ENCODE data around the gene IRF4.

The IRF4 gene
- 0.53 to 19.8 (median 4.5) reads per million in 18 experiments for total RNA-seq

DNA sequence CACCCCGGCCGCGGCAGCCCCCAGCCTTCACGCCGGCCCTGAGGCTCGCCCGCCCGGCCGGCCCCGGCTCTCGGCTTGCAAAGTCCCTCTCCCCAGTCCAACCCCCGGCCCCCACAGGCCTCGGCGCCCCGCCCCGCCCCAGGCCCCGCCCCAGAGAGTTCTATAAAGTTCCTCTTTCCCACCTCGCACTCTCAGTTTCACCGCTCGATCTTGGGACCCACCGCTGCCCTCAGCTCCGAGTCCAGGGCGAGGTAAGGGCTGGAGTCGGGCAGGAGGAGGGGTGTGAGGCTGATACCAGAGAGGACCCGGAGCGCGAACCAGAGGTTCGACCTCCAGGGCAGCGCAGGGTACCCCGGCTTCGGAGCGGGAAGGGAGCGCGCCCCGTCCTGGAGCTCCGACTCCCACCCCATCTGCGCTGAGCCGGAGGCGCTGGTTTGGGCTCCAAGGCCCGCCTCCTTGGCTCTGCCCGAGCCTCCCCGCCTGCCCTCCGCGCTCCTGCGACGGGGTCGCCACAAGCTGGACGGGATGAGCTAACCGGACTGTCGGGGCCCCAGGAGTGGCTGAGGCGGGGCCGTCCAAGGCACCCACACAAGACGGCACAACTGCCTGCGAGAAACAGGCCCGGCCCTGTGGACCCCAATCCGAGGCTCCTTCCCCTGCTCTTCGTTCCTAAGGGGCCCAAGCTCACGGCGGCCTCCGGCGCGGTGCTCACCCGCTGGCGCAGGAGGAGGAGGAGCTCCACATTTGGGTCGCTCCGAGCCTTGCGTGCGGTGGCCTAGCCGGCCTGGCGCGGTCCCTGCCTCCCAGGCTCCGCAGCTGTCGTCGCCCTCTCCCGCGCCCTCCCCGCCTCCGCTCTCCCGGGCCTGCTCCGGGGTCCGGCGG lies at the start of gene IRF4:
Gene IRF4 (plus strand): TSS at position 194 of the 882 bp plus-strand sequence. CDS start 1,401 bp downstream, outside the sequence.
- peak in 1 of 2 donors; percentile 29 for DNase-seq

DNA sequence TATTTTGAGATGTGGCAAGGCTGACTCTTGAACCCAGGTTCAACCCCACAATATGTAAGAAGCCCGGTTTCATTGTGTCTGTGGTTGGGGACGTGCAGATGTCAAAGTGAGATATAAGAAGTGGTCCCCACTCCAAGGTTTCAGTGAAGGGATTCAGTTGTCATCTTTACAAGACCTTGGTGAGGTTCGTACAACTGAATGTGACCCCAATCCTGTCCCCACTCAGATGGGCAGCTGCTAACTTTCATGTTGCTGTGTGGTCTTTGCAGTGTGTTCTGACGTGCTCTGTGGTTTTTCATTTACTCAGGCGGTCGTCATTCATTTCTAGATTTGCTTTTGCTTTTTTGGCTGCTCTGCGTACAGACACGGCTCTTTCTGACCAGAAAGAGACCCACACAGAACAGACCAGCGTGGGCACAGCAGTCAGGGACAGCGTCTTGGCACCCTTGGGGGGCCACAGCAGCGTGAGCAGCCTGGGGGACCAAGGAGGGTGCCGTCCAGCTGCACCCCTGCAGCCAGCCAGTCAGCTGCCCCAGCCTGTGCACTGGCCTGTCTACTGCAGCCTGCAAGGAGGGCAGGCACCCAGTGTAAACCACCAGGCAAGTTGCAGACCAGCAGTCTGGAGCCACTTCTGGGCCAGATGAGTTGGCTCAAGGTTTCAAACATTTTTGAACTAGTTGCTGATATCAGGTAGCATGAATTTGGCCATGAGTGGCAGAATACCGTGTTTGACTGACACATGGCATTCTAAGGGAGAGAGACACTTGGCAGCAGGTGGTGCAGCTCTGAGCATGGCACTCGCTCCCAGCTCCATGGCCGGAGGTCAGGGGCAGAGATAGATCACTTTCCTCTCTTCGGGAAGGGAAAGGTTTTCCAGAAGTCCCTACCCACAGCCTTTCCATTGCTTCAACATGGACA lies 49.4 kb upstream of the IRF4 start:
- DNase-seq, result no peak

DNA sequence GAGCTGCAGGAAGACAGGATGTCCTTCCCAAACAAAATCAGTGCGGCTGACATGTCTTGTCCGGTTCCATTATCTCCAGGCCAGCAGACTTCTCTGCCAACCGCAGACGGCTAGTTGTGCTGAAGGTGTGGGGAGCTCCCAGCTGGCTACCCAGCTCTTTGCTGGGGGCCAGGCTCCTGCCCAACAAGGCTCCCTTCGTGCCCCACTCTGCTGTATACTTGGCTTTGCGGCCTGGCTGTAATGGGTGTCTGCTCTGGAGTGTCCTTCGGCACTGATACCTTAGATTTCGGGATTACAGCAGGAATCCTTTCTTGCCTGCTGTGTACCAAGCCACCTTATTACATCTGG lies 48.7 kb upstream of the IRF4 start:
- no peak for DNase-seq

DNA sequence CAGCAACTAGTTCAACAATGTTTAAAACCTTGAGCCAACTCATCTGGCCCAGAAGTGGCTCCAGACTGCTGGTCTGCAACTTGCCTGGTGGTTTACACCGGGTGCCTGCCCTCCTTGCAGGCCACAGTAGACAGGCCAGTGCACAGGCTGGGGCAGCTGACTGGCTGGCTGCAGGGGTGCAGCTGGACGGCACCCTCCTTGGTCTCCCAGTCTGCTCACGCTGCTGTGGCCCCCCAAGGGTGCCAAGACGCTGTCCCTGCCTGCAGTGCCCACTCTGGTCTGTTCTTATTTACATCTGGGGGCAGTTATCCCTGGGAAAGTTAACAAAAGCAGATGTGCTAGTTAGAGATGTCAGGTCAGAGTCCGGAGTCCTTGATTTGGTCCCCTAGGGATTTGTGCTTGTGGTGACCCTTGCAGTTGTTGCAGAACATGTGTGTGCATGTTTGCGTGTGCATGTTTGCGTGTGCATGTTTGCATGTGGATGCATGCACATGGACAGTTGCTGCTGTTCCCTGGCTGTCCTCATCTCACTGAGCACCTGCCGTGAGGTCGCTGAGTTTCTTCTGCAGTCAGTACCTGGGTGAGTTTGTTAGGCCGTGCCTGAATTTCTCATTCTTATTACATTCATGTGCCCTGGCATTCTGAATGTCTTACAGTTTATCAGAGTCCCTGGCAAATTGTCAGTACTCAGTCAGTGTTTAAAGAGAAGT lies 48.2 kb upstream of the IRF4 start:
- no peak for DNase-seq

DNA sequence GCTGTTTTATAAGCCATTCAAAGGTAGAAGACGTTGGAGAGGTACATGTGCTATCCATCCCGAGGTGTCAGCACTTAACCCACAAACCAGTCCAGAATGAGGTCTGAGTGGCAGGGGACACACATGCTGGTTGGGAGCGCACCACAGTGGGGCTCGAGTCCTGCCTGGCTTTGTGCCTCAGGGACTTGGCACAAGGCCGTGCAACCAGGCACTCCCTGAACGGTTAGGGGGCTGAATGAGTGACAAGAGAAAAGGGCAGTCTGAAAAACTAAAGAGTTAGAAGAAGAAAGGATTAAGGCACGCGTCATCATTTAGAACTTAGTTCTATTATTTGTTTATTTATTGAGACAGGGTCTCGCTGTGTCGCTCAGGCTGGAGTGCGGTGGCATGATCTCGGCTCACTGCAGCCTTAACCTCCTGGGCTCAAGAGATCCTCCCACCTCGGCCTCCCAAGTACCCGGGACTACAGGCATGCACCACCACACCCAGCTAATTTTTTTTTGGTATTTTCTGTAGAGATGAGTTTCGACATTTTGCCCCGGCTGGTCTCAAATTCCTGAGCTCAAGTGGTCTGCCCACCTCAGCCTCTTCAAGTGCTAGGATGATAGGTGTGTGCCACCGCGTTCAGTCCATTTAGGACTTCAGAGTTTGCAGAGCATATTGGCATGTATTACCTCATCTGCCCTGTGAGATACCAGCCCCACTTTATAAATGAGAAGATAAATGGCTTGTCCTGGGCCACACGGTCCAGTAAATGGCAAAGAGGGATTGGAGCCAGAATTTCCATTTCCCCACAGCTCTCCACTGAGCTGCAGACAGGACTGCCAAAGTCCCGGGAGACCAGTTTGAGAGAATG lies 47.4 kb upstream of the IRF4 start:
- no peak for DNase-seq

DNA sequence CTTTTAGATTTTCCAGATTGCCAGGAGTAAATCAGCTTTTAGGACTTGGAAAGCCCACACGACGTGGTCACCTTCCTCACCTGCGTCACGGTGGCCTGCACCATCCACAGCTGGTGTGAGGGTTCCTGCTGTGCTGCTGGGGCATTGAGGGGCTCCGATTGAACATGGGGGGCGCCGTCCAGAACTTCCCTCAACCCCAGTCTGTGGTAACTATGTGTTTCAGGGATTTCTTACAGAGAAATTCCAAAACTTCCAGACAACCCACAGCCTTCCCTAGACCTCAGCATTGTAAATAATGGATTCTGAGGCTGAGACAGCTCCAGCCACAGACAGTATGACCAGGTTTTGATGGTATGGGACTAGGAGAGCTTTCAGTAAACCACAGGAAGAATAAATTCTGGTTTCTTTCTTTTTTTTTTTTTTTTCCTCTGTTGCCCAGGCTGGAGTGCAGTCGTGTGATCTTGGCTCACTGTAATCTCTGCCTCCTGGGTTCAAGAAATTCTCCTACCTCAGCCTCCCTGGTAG lies 46.7 kb upstream of the IRF4 start:
- no peak for DNase-seq

DNA sequence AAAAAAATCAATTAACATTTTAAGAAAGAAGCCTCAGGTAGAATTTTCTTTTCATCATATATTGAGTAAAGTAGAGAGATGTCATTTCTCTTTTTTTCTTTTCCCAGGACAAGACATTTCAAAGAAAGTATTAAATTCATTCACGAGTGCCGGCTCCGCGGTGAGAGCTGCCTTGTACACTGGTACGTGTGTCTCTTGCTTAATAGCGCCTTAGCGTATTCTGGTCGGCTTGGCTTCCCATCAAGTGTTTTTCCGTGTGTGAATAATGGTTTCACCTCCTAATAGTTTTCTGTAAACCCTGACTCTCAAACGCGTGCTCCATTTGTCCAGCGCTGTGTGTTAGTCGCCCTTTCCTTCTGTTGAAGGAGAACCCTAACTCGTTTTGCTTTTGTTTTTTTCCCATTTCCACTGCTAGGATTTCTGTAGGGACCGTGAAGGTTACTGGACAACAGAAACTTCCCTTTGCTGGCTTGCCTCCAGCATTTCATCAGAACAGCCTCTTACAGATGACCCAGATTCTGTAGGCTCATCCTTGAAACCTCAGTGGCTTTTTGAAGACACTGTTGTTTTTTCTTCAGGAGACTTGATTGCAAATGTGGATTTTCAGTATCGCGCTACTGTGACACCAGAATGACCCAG lies 45.7 kb upstream of the IRF4 start:
- peak in 1 of 2 donors; percentile 42 for DNase-seq

DNA sequence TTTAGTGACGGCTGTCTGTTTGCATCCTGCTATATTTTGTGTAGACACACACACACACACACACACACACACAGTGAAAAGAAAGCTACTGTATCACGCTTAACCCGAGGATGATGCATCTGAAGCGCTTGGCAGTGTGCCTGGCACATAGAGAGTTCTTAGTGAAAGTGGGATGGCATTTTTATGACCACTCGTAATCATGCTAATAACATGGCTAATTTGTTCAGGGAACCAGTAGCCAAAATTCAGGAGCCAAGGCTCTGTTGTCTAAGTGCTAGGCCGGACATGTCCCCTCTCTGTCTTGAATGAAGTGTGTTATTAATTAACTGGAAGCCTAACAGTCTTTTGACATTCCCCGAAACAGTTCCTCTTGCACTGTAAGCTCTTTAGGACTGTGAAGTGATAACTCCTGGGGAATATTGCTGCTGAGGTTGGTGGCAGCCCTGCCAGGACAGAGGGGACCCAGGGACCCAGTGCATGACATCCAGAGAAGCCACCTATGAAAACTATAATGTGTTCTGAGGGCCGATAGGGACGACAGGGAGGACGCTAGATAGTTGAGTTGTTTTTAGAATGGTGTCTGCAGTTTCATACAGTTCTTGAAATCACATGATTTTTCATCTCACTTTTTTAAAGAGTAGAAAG lies 45.0 kb upstream of the IRF4 start:
- no peak for DNase-seq

DNA sequence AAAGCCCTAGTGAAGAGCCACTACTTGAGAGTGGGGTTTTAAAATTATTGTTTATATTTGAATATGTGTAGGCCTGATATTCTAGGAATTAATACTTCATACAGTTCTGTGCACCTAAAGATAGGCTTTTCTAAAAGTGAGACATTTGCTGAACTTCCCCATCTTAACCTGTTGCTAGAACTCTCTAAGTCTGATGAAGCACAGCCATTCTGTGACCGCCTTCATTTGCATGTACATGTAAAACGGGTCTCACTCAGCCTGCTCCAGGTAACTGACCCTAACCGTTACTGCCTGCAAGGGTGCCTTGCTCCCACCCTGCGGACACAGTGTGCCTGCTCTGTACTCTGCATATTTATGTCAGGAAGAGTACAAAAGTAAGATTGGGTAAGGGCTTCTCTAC lies 44.3 kb upstream of the IRF4 start:
- no peak for DNase-seq

DNA sequence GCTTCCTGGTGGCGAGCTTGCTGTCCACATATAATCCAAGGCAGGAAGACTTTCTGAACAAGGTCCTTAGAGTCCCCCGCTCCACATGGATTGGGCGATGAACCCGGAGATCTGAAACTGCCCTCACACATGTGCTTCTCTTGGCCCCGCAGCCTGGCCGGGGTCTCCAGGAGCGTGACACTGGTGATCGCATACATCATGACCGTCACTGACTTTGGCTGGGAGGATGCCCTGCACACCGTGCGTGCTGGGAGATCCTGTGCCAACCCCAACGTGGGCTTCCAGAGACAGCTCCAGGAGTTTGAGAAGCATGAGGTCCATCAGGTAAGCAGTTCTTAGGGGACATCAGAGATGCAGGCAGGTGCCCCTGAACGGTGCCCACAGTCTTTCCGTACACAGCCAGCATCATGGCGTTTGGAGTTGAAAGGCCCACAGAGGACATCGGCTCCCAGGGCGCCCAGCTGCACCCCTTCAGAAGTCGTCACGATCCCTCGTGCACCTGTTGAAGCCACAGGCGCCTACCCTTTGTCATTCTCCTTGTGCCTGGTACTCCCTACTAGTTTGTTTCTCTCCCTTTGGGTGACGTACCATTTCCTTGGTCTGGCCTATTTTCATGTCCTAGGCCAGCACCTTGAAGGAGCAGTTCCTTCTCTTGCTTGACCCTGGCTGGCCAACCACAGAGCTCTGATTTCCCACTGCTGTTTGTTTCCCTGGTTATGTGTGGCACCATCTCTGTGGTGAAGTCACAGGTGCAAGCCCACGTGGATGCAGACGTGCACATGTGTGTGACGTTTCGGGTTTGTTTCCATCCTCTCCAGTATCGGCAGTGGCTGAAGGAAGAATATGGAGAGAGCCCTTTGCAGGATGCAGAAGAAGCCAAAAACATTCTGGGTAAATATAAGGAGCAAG lies 43.3 kb upstream of the IRF4 start:
- DNase-seq, result no peak

DNA sequence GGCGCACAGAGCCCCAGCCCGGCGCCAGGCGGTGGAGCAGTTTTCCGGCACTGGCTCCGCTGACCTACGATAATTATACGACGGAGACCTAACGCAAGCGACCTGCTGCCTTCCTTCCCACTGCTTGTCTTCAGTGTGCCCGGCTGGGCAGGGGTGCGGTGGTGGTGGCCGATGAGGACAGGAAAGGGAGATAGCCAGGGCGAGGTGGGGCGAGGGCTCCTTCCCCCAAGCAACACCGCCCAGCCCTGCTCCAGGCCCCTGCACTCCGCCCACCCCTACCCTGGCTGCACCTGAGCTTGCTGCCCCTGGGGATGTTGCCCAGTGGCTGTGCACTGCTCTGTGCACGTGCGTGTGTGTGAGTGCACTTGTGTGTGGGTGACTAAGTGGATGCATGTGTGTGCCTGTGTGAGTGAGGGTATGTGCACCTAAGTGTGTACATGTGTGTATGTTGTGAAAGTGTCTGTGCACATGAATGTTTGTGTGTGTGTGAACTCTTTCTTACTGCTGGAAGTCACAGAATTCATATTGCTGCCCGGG lies 42.6 kb upstream of the IRF4 start:
- no peak for DNase-seq

DNA sequence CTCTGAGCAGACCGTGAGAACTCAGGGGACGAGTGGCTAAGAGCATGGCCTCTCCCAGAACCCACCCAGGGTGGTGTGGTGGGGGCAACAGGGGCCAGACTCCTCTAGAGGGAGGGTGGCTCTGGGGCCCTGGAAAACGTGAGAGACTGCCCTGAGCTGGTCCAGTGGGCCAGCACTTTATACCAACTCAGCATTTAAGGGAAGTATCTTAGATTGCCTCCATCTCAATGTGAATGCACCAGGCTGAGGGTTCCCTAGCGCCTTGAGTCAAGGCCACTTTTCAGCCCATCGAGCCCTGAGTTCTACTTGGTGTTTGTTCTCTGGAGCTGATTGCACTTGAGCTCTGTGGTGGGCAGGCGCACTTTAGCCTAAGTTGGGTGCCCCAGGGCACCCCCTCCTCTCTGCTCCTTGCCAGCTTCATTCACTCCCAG lies 42.0 kb upstream of the IRF4 start:
- DNase-seq, result no peak

DNA sequence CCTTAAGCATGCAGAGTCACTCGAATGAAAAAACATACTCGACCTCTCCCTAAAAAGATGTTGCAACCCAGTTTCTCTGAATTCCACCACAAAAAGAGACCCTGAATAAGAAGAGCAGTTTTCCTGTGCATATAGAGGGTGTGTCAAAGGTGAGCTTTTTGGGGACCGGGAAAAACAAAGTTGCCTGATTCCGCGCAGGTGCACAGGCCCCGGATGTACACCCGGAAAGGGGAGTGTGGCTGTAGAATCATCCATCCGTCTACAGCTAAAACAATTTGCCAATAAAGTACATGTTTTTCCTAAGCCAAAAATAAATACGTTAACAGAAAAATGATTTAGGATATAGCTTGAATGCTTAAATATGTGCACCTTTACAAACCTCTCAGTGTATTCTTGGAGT lies 41.2 kb upstream of the IRF4 start:
- no peak for DNase-seq

DNA sequence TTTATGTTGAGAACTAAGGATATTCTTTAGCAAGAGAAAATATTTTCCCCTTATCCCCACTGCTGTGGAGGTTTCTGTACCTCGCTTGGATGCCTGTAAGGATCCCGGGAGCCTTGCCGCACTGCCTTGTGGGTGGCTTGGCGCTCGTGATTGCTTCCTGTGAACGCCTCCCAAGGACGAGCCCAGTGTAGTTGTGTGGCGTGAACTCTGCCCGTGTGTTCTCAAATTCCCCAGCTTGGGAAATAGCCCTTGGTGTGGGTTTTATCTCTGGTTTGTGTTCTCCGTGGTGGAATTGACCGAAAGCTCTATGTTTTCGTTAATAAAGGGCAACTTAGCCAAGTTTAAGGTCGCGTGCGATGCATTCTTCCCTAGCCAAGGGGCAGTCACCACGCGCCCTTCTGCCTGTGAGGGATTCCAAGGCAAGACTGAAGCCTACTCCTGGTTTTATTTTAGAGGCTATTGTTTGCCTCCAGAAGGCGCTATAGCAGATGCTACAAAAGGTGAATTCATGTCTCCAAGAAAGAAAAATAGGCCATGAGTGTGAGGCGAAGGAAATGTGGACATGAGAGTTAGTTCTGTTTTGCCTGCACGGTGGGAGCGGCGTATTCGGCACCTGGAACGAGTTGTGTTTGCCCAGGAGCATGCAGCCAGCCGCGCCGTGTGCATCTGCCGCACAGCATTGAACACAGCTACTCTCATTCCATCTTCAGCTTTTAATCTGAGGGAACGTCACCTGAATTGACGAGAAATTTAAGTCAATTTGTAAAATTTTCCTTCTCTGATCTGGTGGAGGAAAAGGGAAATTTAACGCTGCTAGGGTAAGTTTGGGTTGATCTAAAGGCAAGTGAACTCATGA lies 40.3 kb upstream of the IRF4 start:
- no peak for DNase-seq

DNA sequence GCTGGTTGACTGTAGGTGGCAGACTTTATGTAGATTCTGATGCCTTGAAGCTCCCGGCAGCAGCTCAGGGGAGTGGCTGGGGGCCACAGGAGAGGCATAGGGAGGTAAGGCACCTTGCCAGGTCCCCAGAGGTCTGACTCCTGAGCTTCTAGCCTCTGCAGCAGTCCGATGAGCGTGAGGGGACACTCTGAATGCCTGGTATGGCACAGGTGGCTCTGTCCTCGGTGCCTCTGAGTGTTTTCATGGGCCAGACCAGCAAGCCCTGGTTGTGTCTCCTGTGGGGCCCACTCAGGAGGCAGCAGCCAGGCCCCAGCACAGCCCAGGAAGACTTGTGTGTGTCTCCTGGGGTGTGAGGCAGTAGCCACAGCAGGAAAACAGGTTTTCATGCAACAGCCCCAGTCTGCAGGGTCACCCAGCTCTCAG lies 39.7 kb upstream of the IRF4 start:
- no peak for DNase-seq

DNA sequence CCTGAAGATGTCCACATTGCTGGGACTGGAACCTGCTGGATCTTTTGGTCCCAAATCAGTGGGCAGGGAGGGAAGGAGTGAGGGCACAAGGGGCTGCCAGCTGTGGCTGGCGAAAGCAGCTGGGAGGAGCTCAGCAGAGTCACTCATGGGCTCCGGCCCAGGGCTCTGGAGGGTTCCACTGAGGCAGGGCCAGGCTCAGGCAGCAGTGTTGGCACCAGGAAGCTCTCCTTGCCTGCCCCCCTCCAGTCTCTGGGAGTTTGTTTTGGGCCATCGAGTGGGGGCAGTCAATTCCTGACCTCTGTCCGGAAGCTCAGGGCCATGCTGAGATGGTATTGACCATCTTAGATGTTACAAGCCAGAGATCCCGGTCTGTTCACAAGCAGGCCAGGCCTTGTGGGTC lies 39.1 kb upstream of the IRF4 start:
- DNase-seq, result no peak

DNA sequence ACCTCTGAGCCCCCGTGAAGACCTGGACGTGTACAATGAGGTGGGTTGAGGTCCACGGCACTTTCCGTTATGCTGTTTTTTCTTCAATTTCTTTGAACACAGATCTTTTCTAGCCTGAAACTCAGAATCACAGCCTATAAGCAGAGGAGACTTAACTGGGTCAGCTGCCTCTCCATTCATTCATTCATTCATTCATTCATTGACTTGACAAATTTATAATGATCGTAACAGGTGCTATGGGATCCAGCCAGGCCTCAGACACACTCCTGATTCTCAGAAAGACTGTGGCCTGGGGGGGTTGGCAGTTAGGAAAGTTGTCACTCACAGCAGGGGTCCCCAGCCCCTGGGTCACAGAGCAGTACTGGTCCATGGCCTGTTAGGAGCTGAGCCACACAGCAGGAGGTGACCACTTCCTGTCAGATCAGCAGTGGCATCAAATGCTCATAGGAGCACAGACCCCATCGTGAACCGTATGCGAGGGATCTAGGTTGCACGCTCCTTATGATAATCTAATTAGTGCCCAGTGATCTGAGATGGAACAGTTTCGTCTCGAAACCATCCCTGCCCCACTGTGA lies 38.6 kb upstream of the IRF4 start:
- no peak for DNase-seq
